ENCODE measurements around the gene DRICH1. TPM values are rescaled to one million over a fixed set of nuclear protein-coding genes. Genes with fewer than 3 reads are reported as not detected.

Gene DRICH1
- polyA plus RNA-seq, 3 donors = 1.7 TPM; not detected in 2

DNA sequence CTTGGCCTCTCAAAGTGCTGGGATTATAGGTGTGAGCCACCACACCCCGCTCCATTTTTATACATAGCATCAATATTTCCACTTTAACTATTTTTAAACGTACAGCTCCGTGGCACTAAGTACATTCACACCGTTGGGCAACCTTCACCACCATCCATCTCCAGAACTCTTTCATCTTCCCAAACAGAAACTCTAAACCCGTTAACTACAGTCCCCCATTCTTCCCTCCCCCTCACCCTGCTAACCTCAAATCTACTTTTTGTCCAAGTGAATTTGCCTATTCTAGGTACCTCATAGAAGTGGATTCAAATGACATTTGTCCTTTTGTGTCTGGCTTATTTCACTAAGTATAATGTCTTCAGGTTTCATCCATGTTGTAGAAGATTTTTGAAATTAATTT lies 55.4 kb downstream of the DRICH1 start:
- Histone ChIP-seq H3K4me2 (replicated peaks; ENCODE audit: extremely low read depth, low read length, poor library complexity, severe bottlenecking) (no peak overlapping the region), H3K4me3 (replicated peaks in 1 of 3; ENCODE audit: low read depth in 2 of 3, low read length in 3 of 3) (no peak overlapping the region), H3K27me3 (ENCODE audit: control insufficient read depth in 2 of 2, insufficient read depth in 2 of 2, low read length in 2 of 2) (peaks cover 0 to 8% of the 10 kb centered on the region in 2 donors), H2AFZ (ENCODE audit: insufficient read depth, low read depth, low read length, poor library complexity, severe bottlenecking) (no peak overlapping the region), H3K36me3 (replicated peaks in 1 of 2; ENCODE audit: control insufficient read depth in 1 of 2, insufficient read depth in 2 of 2, low read length in 2 of 2) (no peaks in the 10 kb centered on the region), H3K9ac (ENCODE audit: insufficient read depth, low read length, poor library complexity, severe bottlenecking) (no peak overlapping the region), H3K9me3 (replicated peaks in 1 of 2; ENCODE audit: control insufficient read depth in 1 of 2, insufficient read depth in 1 of 2, low read length in 2 of 2) (no peaks in the 10 kb centered on the region), H3K4me1 (ENCODE audit: control insufficient read depth in 1 of 2, insufficient read depth in 2 of 2, low read length in 2 of 2) (no peaks in the 10 kb centered on the region), H4K20me1 (ENCODE audit: insufficient read depth, low read length) (no peaks in the 10 kb centered on the region), H3K27ac (ENCODE audit: low read depth in 1 of 2, low read length in 2 of 2) (no peak overlapping the region), H3K79me2 (ENCODE audit: insufficient read depth, low read length) (no peaks in the 10 kb centered on the region)
- no peak for DNase-seq
- no peak overlapping the region for H3K4me3 Mint-ChIP-seq
- H3K27ac Mint-ChIP-seq = no peak overlapping the region
- no peaks in the 10 kb centered on the region for H3K36me3 Mint-ChIP-seq
- peaks cover 7 to 22% (median 12%) of the 10 kb centered on the region in 3 donors for H3K27me3 Mint-ChIP-seq (ENCODE audit: low read depth in 3 of 3)
- 58% methylated on average over 4 of the region's 5 CpGs for WGBS (ENCODE audit: insufficient coverage)
- intact Hi-C loops (cut with micrococcal nuclease) = no loop called here
- no peak for TF ChIP-seq CTCF (IDR thresholded peaks at IDR 0.05)
- peaks cover 15% of the 10 kb centered on the region for H3K4me1 Mint-ChIP-seq
- no peaks in the 10 kb centered on the region for H3K9me3 Mint-ChIP-seq

- Histone ChIP-seq H3K27ac (ENCODE audit: low read depth in 1 of 2, low read length in 2 of 2) (no peak overlapping the region), H3K4me3 (replicated peaks in 1 of 3; ENCODE audit: low read depth in 2 of 3, low read length in 3 of 3) (no peak overlapping the region), H3K4me2 (replicated peaks; ENCODE audit: extremely low read depth, low read length, poor library complexity, severe bottlenecking) (no peak overlapping the region), H3K4me1 (ENCODE audit: control insufficient read depth in 1 of 2, insufficient read depth in 2 of 2, low read length in 2 of 2) (no peaks in the 10 kb centered on the region), H3K36me3 (replicated peaks in 1 of 2; ENCODE audit: control insufficient read depth in 1 of 2, insufficient read depth in 2 of 2, low read length in 2 of 2) (no peaks in the 10 kb centered on the region), H4K20me1 (ENCODE audit: insufficient read depth, low read length) (no peaks in the 10 kb centered on the region), H3K9me3 (replicated peaks in 1 of 2; ENCODE audit: control insufficient read depth in 1 of 2, insufficient read depth in 1 of 2, low read length in 2 of 2) (no peaks in the 10 kb centered on the region), H2AFZ (ENCODE audit: insufficient read depth, low read depth, low read length, poor library complexity, severe bottlenecking) (no peak overlapping the region), H3K9ac (ENCODE audit: insufficient read depth, low read length, poor library complexity, severe bottlenecking) (no peak overlapping the region), H3K79me2 (ENCODE audit: insufficient read depth, low read length) (no peaks in the 10 kb centered on the region), H3K27me3 (ENCODE audit: control insufficient read depth in 2 of 2, insufficient read depth in 2 of 2, low read length in 2 of 2) (peaks cover 0 to 8% of the 10 kb centered on the region in 2 donors)
- DNase-seq = no peak
- intact Hi-C loops (cut with micrococcal nuclease) = no loop called here
- H3K9me3 Mint-ChIP-seq = peaks cover 0 to 2% (median 0%) of the 10 kb centered on the region in 7 donors
- peaks cover 6% of the 10 kb centered on the region for H3K4me1 Mint-ChIP-seq
- no peak overlapping the region for H3K27ac Mint-ChIP-seq
- H3K36me3 Mint-ChIP-seq = no peaks in the 10 kb centered on the region
- 94% methylated on average over 4 of the region's 4 CpGs for WGBS (ENCODE audit: insufficient coverage)
- peaks cover 7 to 14% (median 12%) of the 10 kb centered on the region in 3 donors for H3K27me3 Mint-ChIP-seq (ENCODE audit: low read depth in 3 of 3)
- TF ChIP-seq CTCF (IDR thresholded peaks at IDR 0.05) = no peak
- no peak overlapping the region for H3K4me3 Mint-ChIP-seq
Observed at GRCh38 chr22:23575601-23576000, 56.5 kb downstream of the DRICH1 start.

All from CD14-positive monocyte (primary cell).